Central memory CD4-positive, alpha-beta T cell (primary cell): ENCODE data around the gene NCBP2L.

ENCODE experiments used
- DNase-seq: peaks from one replicate; pipeline ENCODE4 v3.0.0; 2022
- total RNA-seq, 3 experiments: gene quantifications; one replicate each; lab custom pipeline; 2026; lab: John Stamatoyannopoulos, UW

NCBP2L gene
- 0 reads per million in 3 experiments for total RNA-seq

GRCh38 chrX:107777536-107777832 lies at the start of gene NCBP2L:
NCBP2L (plus strand) TSS chrX:107777733; CDS start chrX:107794221, 16,488 bp downstream.
- no peak for DNase-seq

- DNase-seq, result no peak
Observed at GRCh38 chrX:107728371-107729099, 49.0 kb upstream of the NCBP2L start.

GRCh38 chrX:107729558-107730297 lies 47.8 kb upstream of the NCBP2L start:
- DNase-seq, result no peak

- DNase-seq, result no peak
Observed at GRCh38 chrX:107730298-107730655, 47.3 kb upstream of the NCBP2L start.

- DNase-seq, result no peak
Observed at GRCh38 chrX:107730991-107731766, 46.4 kb upstream of the NCBP2L start.

GRCh38 chrX:107731831-107732502 lies 45.6 kb upstream of the NCBP2L start:
- DNase-seq, result no peak

- no peak for DNase-seq
Observed at GRCh38 chrX:107733686-107734085, 43.8 kb upstream of the NCBP2L start.

- no peak for DNase-seq
Observed at GRCh38 chrX:107734646-107735045, 42.9 kb upstream of the NCBP2L start.

GRCh38 chrX:107736781-107737531 lies 40.6 kb upstream of the NCBP2L start:
- DNase-seq, result no peak

- DNase-seq, result no peak
Observed at GRCh38 chrX:107738272-107738671, 39.3 kb upstream of the NCBP2L start.

GRCh38 chrX:107738768-107739167 lies 38.8 kb upstream of the NCBP2L start:
- no peak for DNase-seq

- no peak for DNase-seq
Observed at GRCh38 chrX:107739541-107739940, 38.0 kb upstream of the NCBP2L start.

GRCh38 chrX:107741404-107741790 lies 36.1 kb upstream of the NCBP2L start:
- no peak for DNase-seq

GRCh38 chrX:107742700-107743191 lies 34.8 kb upstream of the NCBP2L start:
- DNase-seq, result no peak

- DNase-seq, result no peak
Observed at GRCh38 chrX:107743995-107744394, 33.5 kb upstream of the NCBP2L start.

- DNase-seq, result no peak
Observed at GRCh38 chrX:107744868-107745267, 32.7 kb upstream of the NCBP2L start.

GRCh38 chrX:107747596-107748161 lies 29.9 kb upstream of the NCBP2L start:
- no peak for DNase-seq

GRCh38 chrX:107748506-107748905 lies 29.0 kb upstream of the NCBP2L start:
- DNase-seq, result no peak

- no peak for DNase-seq
Observed at GRCh38 chrX:107750263-107750662, 27.3 kb upstream of the NCBP2L start.

GRCh38 chrX:107750861-107751445 lies 26.6 kb upstream of the NCBP2L start:
- no peak for DNase-seq

GRCh38 chrX:107752043-107752442 lies 25.5 kb upstream of the NCBP2L start:
- no peak for DNase-seq
